Body of pancreas (tissue), 4 donors: Measurements from ENCODE around the gene DISP2. TPM values are rescaled to one million over a fixed set of nuclear protein-coding genes. Genes with fewer than 3 reads are reported as not detected.
A peak's percentile ranks its signal among the peaks of the same experiment; 100 is the strongest.

Source experiments
- ATAC-seq: fragments of 150-250 bp; one replicate; pipeline ENCODE4 v1.9.1; 2016
- DNase-seq, 4 donors: peaks; one replicate each; pipeline ENCODE4 v3.0.0-alpha.2; 2019
- H3K27ac ChIP-seq, 4 donors: fragments of 200-600 bp; sonication (generic); 1 replicate in 3 of 4; 2 replicates in 1 of 4; pipeline versions ENCODE4 v1.5.1 to v1.6.1; 2016 to 2019; ENCODE audit warnings: mild to moderate bottlenecking in 1 of 4, mixed read lengths in 1 of 4, moderate library complexity in 1 of 4
- H3K27me3 ChIP-seq, 2 donors: fragments of 200-600 bp; sonication (generic); one replicate each; pipeline ENCODE4 v1.6.0; 2016; ENCODE audit warnings: mild to moderate bottlenecking in 1 of 2
- H3K36me3 ChIP-seq, 2 donors: fragments of 200-600 bp; sonication (generic); replicated peaks in 1 of 2; 2 replicates each; pipeline ENCODE4 v1.5.1; 2016; ENCODE audit warnings: low read depth in 2 of 2; ENCODE audit not compliant: insufficient read depth in 1 of 2
- H3K4me1 ChIP-seq: fragments of 200-600 bp; sonication (generic); one replicate; pipeline ENCODE4 v1.6.0; 2016
- H3K4me3 ChIP-seq, 2 donors: fragments of 200-600 bp; sonication (generic); 1 replicate in 1 of 2; 2 replicates in 1 of 2; pipeline ENCODE4 v1.5.1; 2016 to 2019
- H3K9me3 ChIP-seq, 3 donors: fragments of 200-600 bp; sonication (generic); 1 replicate in 2 of 3; 2 replicates in 1 of 3; pipeline ENCODE4 v1.5.1; 2016
- CTCF ChIP-seq, 7 experiments: fragments of 450-650 bp in 4 of 7; fragments of 200-600 bp in 3 of 7; sonication (generic) in 3 of 7; IDR thresholded peaks; one replicate each; pipeline ENCODE4 v1.5.1; 2016 to 2019; ENCODE audit warnings: antibody characterized with exemption in 7 of 7
- POLR2A ChIP-seq, 3 donors: fragments of 450-650 bp; IDR thresholded peaks; one replicate each; pipeline ENCODE4 v1.6.1; 2016; ENCODE audit warnings: antibody characterized with exemption in 3 of 3, mild to moderate bottlenecking in 2 of 3
- WGBS, 2 donors: methylation state at CpG; one replicate each; pipeline ENCODE4 v1.1.5; 2017; 5-methylcytosine and 5-hydroxymethylcytosine counted together
- intact Hi-C: fragments of 100-400 bp; cut with DNase I; formaldehyde crosslinking; loops from one replicate; pipeline ENCODE4 v1.15.1; 2023
- total RNA-seq, 2 donors: library from RNA; depleted of rRNA; stranded (reverse); fragments of >200 nt; gene quantifications; one replicate each; pipeline ENCODE4 v1.1.0, GENCODE V29; 2016

Gene DISP2
- total RNA-seq, 2 donors from 2014 or later = under 0.01 to 0.52 TPM

GRCh38 chr15:40327457-40327856 is 30.6 kb upstream of the DISP2 start:
- H3K9me3 ChIP-seq = no peaks in the 10 kb centered on the region
- H3K4me3 ChIP-seq = no peak overlapping the region
- no peak for ATAC-seq
- intact Hi-C loops = no loop called here
- H3K27me3 ChIP-seq = no peaks in the 10 kb centered on the region
- H3K4me1 ChIP-seq = peaks cover 54% of the 10 kb centered on the region
- DNase-seq = no peak
- 64 to 81% methylated on average over 6 of the region's 6 CpGs for WGBS, 2 donors
- no peak overlapping the region for H3K27ac ChIP-seq
- H3K36me3 ChIP-seq = no peaks in the 10 kb centered on the region
- TF ChIP-seq POLR2A (IDR thresholded peaks at IDR 0.05) (no peak), CTCF (IDR thresholded peaks at IDR 0.05) (no peak)

DNA sequence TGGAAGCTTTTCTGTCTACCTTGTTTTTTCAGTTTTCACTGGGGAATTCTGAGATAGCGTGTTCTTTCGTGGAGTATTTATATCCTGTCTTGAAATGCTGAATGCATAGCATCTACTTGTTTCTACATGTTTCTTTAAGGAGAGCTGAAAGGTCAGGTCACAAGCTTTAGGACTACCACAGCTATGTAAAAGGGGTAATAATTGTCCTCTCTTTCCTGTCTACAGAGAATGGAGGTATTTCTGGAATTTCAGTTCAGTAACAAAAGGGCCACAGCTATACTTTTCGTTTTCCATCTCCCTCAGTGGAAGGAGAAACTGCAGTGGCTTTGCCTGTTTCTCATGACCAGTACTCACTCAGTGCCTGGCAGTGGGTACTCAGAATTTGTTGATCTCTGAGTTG is 29.8 kb upstream of the DISP2 start:
- Histone ChIP-seq H3K4me3 (no peak overlapping the region), H3K36me3 (no peaks in the 10 kb centered on the region), H3K27me3 (no peaks in the 10 kb centered on the region), H3K9me3 (no peaks in the 10 kb centered on the region), H3K27ac (no peak overlapping the region), H3K4me1 (peaks cover 46% of the 10 kb centered on the region)
- DNase-seq (no peak), ATAC-seq (no peak)
- 71 to 75% methylated on average over 3 of the region's 3 CpGs for WGBS, 2 donors
- intact Hi-C loops = no loop called here
- no peak for TF ChIP-seq POLR2A (IDR thresholded peaks at IDR 0.05)
- no peak for TF ChIP-seq CTCF (IDR thresholded peaks at IDR 0.05)

- TF ChIP-seq CTCF (IDR thresholded peaks at IDR 0.05) (no peak), POLR2A (IDR thresholded peaks at IDR 0.05) (no peak)
- 71 to 80% methylated on average over 5 of the region's 5 CpGs for WGBS, 2 donors
- H3K4me3 ChIP-seq = no peak overlapping the region
- H3K27me3 ChIP-seq = no peaks in the 10 kb centered on the region
- no peak for ATAC-seq
- no peaks in the 10 kb centered on the region for H3K9me3 ChIP-seq
- DNase-seq = no peak
- intact Hi-C loops = no loop called here
- H3K27ac ChIP-seq = no peak overlapping the region
- no peaks in the 10 kb centered on the region for H3K36me3 ChIP-seq
- H3K4me1 ChIP-seq = peaks cover 47% of the 10 kb centered on the region
These were observed 29.3 kb upstream of the DISP2 start for GRCh38 chr15:40328751-40329150.

GRCh38 chr15:40329804-40330203 is 28.2 kb upstream of the DISP2 start:
- Histone ChIP-seq H3K36me3 (no peaks in the 10 kb centered on the region), H3K27ac (peak overlapping the region in 2 of 4 donors; percentile 33 to 47), H3K9me3 (no peaks in the 10 kb centered on the region), H3K4me1 (peaks cover 52% of the 10 kb centered on the region), H3K4me3 (no peak overlapping the region), H3K27me3 (no peaks in the 10 kb centered on the region)
- no peak for DNase-seq
- ATAC-seq = no peak
- WGBS, 2 donors = 82 to 85% methylated on average over 7 of the region's 7 CpGs
- no peak for TF ChIP-seq CTCF (IDR thresholded peaks at IDR 0.05)
- TF ChIP-seq POLR2A (IDR thresholded peaks at IDR 0.05) = no peak
- intact Hi-C loops = no loop called here

DNA sequence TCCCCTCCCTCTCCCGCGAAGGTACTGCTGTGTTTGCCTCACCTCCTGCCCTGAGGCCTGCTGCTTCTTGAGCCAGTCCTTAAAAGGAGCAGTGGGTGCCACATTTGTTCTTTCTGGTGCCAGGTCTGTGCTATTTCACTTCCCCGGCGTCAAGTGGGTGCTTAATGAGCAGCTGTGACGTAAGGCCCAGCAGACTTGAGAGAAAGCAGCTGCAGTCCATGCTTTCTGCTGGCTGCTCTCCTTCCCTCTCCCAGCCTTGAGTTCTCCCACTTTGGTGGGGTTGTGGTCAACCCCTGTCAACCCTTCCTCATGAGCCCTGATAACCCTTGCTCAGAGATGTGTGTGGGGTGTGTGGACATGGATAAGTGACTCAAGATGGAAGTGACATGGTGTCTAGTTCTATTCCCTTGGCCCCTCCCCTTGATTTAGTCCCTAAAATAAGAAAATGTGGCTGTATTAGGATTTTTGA is 27.6 kb upstream of the DISP2 start:
- intact Hi-C loops = no loop called here
- 60% methylated on average over 5 of the region's 5 CpGs for WGBS, 2 donors
- H3K9me3 ChIP-seq = no peaks in the 10 kb centered on the region
- DNase-seq = peak in 1 of 4 donors; percentile 66
- no peak for TF ChIP-seq CTCF (IDR thresholded peaks at IDR 0.05)
- TF ChIP-seq POLR2A (IDR thresholded peaks at IDR 0.05) = peak in 1 of 3 donors; percentile 31
- ATAC-seq = peak; percentile 41
- no peaks in the 10 kb centered on the region for H3K27me3 ChIP-seq
- H3K36me3 ChIP-seq = no peaks in the 10 kb centered on the region
- H3K4me1 ChIP-seq = peaks cover 52% of the 10 kb centered on the region
- H3K27ac ChIP-seq = peak overlapping the region in 2 of 4 donors; percentile 33 to 47
- H3K4me3 ChIP-seq = no peak overlapping the region
